IMR-90 (cell line): ENCODE results near the gene TENT5C.

Experiments used
- BHLHE40 ChIP-seq: fragments of 150-350 bp; IDR thresholded peaks from 2 replicates; pipeline ENCODE4 v1.6.1; 2016; ENCODE audit warnings: mild to moderate bottlenecking, low read depth, low read length
- CEBPB ChIP-seq: IDR thresholded peaks from 2 replicates; pipeline ENCODE4 v1.6.1; 2012; ENCODE audit warnings: low read depth, low read length, improper control_type of control experiment
- POLR2A ChIP-seq: IDR thresholded peaks from 2 replicates; pipeline ENCODE4 v1.6.1; 2012; ENCODE audit warnings: mild to moderate bottlenecking, low read depth, low read length
- TF ChIP-seq, protein P1 (sequence below): conservative IDR thresholded peaks from 2 replicates; pipeline ENCODE4 v1.5.1; 2012; ENCODE audit warnings: mild to moderate bottlenecking, low read depth, low read length, improper control_type of control experiment

DNA sequence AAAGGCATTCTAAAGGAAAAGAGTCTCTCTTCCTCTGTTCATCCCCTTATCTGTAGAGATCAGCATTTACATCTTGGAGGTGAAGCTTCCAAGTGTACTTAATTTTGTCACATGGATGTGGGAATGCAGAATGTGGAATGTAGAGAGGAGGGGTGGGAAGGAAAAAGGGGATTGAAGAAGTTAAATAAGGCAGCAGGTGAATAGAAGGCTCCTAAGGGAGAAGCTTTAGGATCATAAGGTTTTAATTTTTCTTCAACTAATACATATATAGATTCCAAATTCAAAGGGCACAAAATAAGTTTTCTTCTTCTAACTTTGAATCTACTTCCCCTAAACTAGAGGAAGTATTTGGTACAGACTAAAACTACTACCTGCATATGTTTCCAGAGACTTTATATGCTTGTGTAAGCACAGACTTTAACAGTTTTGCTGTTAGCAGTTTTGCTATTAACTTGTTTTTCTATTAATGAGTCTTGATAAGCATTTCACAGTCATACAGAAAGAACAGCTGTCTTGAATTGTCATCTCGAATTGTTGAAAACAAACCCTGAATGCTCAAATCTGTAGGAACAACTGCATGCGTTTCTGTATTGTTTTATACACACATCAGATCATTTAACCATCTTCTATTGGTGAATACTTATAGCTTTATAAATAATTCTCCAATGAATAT, 12.7 kb downstream of the TENT5C start:
- TF ChIP-seq POLR2A, result no peak
- TF ChIP-seq BHLHE40, result no peak
- TF ChIP-seq, protein P1, sequence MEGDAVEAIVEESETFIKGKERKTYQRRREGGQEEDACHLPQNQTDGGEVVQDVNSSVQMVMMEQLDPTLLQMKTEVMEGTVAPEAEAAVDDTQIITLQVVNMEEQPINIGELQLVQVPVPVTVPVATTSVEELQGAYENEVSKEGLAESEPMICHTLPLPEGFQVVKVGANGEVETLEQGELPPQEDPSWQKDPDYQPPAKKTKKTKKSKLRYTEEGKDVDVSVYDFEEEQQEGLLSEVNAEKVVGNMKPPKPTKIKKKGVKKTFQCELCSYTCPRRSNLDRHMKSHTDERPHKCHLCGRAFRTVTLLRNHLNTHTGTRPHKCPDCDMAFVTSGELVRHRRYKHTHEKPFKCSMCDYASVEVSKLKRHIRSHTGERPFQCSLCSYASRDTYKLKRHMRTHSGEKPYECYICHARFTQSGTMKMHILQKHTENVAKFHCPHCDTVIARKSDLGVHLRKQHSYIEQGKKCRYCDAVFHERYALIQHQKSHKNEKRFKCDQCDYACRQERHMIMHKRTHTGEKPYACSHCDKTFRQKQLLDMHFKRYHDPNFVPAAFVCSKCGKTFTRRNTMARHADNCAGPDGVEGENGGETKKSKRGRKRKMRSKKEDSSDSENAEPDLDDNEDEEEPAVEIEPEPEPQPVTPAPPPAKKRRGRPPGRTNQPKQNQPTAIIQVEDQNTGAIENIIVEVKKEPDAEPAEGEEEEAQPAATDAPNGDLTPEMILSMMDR, result no peak
- no peak for TF ChIP-seq CEBPB
